Loucy (cell line): Measurements from ENCODE around the gene BCAS3.

Experiments
- H2AFZ ChIP-seq: fragments of 200-600 bp; sonication (generic); 2 replicates; pipeline ENCODE4 v1.6.0; 2016; ENCODE audit warnings: antibody characterized with exemption, mild to moderate bottlenecking, low read length, moderate library complexity
- H3F3A ChIP-seq: fragments of 200-600 bp; 2 replicates; pipeline ENCODE4 v1.6.0; 2016; ENCODE audit warnings: antibody characterized with exemption, low read depth, mild to moderate bottlenecking
- H3K27me3 ChIP-seq: fragments of 200-600 bp; sonication (generic); 2 replicates; pipeline ENCODE4 v1.6.1; 2014; ENCODE audit warnings: low read length, mild to moderate bottlenecking; ENCODE audit not compliant: insufficient read depth, poor library complexity, severe bottlenecking
- H3K36me3 ChIP-seq: fragments of 200-600 bp; sonication (generic); 2 replicates; pipeline ENCODE4 v1.6.1; 2016; ENCODE audit warnings: low read length; ENCODE audit not compliant: insufficient read depth
- H3K4me1 ChIP-seq: fragments of 200-600 bp; sonication (generic); 2 replicates; pipeline ENCODE4 v1.5.1; 2014; ENCODE audit warnings: low read length, mild to moderate bottlenecking; ENCODE audit not compliant: insufficient read depth, poor library complexity, severe bottlenecking
- H3K4me2 ChIP-seq: fragments of 200-600 bp; sonication (generic); 2 replicates; pipeline ENCODE4 v1.6.0; 2014; ENCODE audit warnings: antibody characterized with exemption, low read length, low read depth, mild to moderate bottlenecking; ENCODE audit not compliant: poor library complexity, severe bottlenecking
- H3K4me3 ChIP-seq: fragments of 200-600 bp; sonication (generic); 2 replicates; pipeline ENCODE4 v1.5.1; 2014; ENCODE audit warnings: low read length, mild to moderate bottlenecking, mixed read lengths; ENCODE audit not compliant: poor library complexity, severe bottlenecking
- H3K79me2 ChIP-seq: fragments of 200-600 bp; sonication (generic); 2 replicates; pipeline ENCODE4 v1.6.1; 2014; ENCODE audit warnings: low read length; ENCODE audit not compliant: insufficient read depth
- H3K9ac ChIP-seq: fragments of 200-600 bp; sonication (generic); 2 replicates; pipeline ENCODE4 v1.6.0; 2014; ENCODE audit warnings: mild to moderate bottlenecking, low read depth, low read length, moderate library complexity; ENCODE audit not compliant: poor library complexity, severe bottlenecking
- H3K9me2 ChIP-seq: fragments of 200-600 bp; sonication (generic); replicated peaks from 2 replicates; pipeline ENCODE4 v1.6.1; 2016; ENCODE audit warnings: low read depth, low read length, mixed read lengths
- H3K9me3 ChIP-seq: fragments of 200-600 bp; sonication (generic); 2 replicates; pipeline ENCODE4 v1.6.1; 2014; ENCODE audit warnings: mild to moderate bottlenecking, antibody characterized with exemption, low read length, low read depth; ENCODE audit not compliant: insufficient read depth
- H4K20me1 ChIP-seq: fragments of 200-600 bp; sonication (generic); 2 replicates; pipeline ENCODE4 v1.6.0; 2014; ENCODE audit warnings: antibody characterized with exemption, low read length, mild to moderate bottlenecking; ENCODE audit not compliant: insufficient read depth, poor library complexity, severe bottlenecking
- EZH2phosphoT487 ChIP-seq: fragments of 200-600 bp; IDR thresholded peaks from 2 replicates; pipeline ENCODE4 v1.6.1; 2018; ENCODE audit warnings: antibody characterized with exemption, mild to moderate bottlenecking, moderate library complexity, borderline replicate concordance
- TF ChIP-seq, protein P1 (sequence below): fragments of 200-600 bp; sonication (generic); conservative IDR thresholded peaks from 2 replicates; pipeline ENCODE4 v1.5.1; 2014; ENCODE audit warnings: mild to moderate bottlenecking, antibody characterized with exemption, low read length

Gene BCAS3

DNA sequence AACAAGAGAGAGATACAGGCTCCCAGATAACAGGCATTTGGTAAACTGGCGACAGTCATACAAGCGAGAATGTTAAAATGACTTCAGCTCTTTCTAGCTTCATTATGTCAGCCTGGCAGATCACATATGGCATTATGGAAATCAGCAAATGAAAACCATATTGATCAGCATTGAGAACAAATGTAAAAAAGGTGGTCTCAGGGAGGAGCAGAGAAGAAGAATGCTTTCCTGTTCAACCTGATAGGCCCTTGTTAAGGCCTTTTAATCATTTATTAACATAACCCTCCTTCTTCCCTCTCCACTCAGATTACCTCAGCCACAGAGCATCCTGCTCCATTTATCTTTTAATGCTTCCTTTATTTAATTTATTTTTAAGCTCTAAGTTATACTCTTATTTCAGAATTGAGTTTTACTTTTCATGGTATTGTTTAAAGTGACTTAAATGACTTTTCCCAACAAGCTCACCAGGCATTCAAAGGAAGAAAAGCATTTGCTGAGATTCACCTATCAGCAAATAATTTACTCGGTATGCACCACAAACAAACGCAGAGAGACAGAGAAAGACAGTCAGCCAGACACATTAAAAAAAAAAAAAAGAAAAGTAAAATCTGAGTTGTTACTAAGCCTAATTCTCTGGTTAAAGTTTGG lies 478.1 kb downstream of the BCAS3 start:
- H3K4me2 ChIP-seq: peak overlapping the region; percentile 20
- H3K4me1 ChIP-seq: peaks cover 71% of the 10 kb centered on the region
- H3K79me2 ChIP-seq: no peaks in the 10 kb centered on the region
- no peaks in the 10 kb centered on the region for H3F3A ChIP-seq
- no peaks in the 10 kb centered on the region for H3K9me3 ChIP-seq
- no peaks in the 10 kb centered on the region for H3K27me3 ChIP-seq
- H3K4me3 ChIP-seq: no peak overlapping the region
- H3K9ac ChIP-seq: peak overlapping the region; percentile 11
- H3K9me2 ChIP-seq: no peaks in the 10 kb centered on the region
- H3K36me3 ChIP-seq: no peaks in the 10 kb centered on the region
- TF ChIP-seq, protein P1, sequence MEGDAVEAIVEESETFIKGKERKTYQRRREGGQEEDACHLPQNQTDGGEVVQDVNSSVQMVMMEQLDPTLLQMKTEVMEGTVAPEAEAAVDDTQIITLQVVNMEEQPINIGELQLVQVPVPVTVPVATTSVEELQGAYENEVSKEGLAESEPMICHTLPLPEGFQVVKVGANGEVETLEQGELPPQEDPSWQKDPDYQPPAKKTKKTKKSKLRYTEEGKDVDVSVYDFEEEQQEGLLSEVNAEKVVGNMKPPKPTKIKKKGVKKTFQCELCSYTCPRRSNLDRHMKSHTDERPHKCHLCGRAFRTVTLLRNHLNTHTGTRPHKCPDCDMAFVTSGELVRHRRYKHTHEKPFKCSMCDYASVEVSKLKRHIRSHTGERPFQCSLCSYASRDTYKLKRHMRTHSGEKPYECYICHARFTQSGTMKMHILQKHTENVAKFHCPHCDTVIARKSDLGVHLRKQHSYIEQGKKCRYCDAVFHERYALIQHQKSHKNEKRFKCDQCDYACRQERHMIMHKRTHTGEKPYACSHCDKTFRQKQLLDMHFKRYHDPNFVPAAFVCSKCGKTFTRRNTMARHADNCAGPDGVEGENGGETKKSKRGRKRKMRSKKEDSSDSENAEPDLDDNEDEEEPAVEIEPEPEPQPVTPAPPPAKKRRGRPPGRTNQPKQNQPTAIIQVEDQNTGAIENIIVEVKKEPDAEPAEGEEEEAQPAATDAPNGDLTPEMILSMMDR: no peak
- TF ChIP-seq EZH2phosphoT487: no peak
- H2AFZ ChIP-seq: no peak overlapping the region
- H4K20me1 ChIP-seq: no peaks in the 10 kb centered on the region

DNA sequence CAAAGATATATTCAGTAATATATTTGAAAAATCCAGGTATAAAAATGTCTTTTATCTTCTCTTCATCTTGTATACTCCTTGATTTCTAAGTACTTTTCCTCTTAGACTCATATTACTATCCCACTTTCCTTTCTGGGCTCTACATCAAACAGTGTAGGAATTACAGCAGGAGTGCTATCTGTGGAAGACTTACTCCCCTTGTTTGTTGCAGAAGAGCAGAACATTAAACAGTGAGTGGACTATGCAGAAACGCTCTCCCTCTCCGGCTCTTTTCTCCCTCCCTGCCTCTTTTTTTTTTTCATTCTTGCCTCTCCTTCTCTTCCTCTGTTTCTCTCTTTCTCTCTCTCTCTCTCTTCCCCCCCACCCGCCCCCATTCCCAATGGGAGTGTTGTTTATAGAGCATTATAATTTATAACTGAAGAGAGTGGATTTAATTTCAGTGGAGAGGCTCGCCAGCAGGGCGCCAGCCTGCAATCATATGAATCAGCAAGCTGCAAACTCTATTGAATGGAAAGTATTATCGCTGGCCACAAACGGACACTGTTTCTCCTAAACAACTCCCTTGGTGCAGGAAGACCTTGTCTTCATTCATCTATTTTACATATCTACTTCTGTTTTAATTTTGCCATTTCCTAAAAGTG lies 479.7 kb downstream of the BCAS3 start:
- no peaks in the 10 kb centered on the region for H3K9me2 ChIP-seq
- H3K9me3 ChIP-seq: no peaks in the 10 kb centered on the region
- H3K4me2 ChIP-seq: peak overlapping the region; percentile 68
- no peak for TF ChIP-seq EZH2phosphoT487
- TF ChIP-seq, protein P1: 0 out of 2 replicates have a peak, but pooled peaks have one; percentile 7
- no peaks in the 10 kb centered on the region; the same call in 1 of the 2 replicates for H3F3A ChIP-seq
- H3K79me2 ChIP-seq: no peaks in the 10 kb centered on the region
- peak overlapping the region; percentile 52 for H3K4me3 ChIP-seq
- H2AFZ ChIP-seq: peak overlapping the region; percentile 49
- H4K20me1 ChIP-seq: no peaks in the 10 kb centered on the region
- no peaks in the 10 kb centered on the region for H3K27me3 ChIP-seq
- H3K4me1 ChIP-seq: peaks cover 72% of the 10 kb centered on the region
- H3K9ac ChIP-seq: peak overlapping the region; percentile 55
- no peaks in the 10 kb centered on the region for H3K36me3 ChIP-seq

DNA sequence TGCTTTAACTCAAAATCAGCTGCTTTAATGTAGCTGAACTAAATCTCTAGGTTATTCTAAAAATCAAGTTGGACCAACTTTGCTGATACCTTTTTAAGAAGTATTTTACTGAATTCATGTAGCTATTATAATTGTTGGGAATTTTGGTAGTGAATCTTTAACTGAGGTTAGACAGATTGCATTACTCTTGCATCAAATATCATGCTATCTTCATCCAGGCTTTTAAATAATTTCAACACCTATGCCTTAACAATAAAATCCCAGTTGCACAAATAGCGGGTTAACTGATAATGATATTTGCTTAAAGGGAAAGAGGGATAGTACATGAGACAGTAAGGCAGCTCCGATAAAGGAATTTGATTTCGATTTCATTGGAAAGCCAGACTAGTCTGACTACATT lies 480.7 kb downstream of the BCAS3 start:
- H3K4me3 ChIP-seq: peak overlapping the region; percentile 52
- no peaks in the 10 kb centered on the region for H3K9me2 ChIP-seq
- H3K36me3 ChIP-seq: no peaks in the 10 kb centered on the region
- H3K79me2 ChIP-seq: no peaks in the 10 kb centered on the region
- peak overlapping the region; percentile 55 for H3K9ac ChIP-seq
- TF ChIP-seq EZH2phosphoT487: no peak
- TF ChIP-seq, protein P1: no peak
- H4K20me1 ChIP-seq: no peaks in the 10 kb centered on the region
- H3K27me3 ChIP-seq: no peaks in the 10 kb centered on the region
- no peaks in the 10 kb centered on the region; the same call in 1 of the 2 replicates for H3F3A ChIP-seq
- no peak overlapping the region; the same call in 1 of the 2 replicates for H2AFZ ChIP-seq
- peaks cover 64% of the 10 kb centered on the region for H3K4me1 ChIP-seq
- peak overlapping the region; percentile 68 for H3K4me2 ChIP-seq
- H3K9me3 ChIP-seq: no peaks in the 10 kb centered on the region
